Activated gamma-delta T cell (primary cell): ENCODE results near the gene ERCC6L2.

Experiments used
- DNase-seq: peaks from one replicate; lab custom pipeline; 2025; lab: John Stamatoyannopoulos, UW

ERCC6L2 gene

DNA sequence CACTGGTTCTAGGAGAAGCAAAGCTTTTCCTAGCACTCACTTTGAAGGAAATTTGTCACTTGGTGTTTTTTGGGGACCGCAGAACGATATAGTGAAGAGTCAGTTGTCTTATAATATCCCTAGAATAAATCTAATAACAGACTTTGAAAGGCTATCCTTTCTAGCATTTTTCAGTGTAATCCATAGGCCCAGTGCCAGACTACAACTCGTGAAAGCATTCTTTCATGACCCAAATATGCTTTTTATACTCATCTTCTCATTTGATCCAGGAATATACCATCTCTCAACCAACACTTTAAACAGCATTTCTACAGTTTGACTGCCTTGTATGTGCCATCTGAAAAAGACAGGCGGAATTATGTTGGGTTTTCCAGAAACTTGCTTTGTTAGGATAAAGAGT lies 104.0 kb downstream of the ERCC6L2 start:
- no peak for DNase-seq

DNA sequence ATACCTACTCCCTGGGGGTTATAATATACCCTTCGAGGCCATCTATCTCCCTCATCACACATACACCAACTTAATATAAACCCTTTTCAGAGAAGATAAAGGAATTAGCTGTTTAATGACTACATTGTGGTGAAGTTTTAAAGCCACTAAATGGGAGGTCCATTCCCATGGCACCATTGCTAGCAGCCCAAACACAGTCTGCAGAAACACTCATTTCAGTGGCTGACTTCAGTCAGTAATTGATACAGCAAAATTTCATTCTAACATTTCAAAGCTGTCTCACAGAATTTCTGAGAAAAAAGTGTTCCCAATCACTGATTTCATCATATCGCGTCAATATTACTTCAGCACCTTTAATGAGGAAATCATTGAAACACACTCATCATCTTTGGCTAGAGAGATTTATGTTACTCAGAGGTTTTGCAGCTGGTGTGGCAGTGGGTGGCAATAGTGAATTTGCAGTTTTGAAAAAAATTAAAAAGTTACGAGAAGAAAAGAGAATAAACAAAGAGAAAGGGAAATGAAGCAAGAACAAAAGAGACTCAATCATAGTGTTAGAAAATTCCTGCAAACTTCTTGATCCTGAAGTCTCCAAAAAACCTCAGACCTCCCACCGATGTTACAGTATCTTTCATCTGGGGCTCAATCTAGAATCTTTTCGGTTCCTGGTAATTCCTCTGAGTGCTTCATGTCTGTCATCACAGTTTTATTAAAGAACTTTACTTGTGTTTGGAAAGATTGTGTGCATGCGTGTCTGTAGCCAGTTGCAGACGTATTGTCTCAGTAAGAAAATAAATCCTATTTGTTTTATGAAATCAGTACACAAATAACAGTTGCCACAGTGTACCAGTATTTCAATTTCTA lies 105.0 kb downstream of the ERCC6L2 start:
- no peak for DNase-seq

- DNase-seq = no peak
These were observed 106.4 kb downstream of the ERCC6L2 start for GRCh38 chr9:95981761-95982390.

- no peak for DNase-seq
These were observed 110.1 kb downstream of the ERCC6L2 start for GRCh38 chr9:95985440-95986055.

DNA sequence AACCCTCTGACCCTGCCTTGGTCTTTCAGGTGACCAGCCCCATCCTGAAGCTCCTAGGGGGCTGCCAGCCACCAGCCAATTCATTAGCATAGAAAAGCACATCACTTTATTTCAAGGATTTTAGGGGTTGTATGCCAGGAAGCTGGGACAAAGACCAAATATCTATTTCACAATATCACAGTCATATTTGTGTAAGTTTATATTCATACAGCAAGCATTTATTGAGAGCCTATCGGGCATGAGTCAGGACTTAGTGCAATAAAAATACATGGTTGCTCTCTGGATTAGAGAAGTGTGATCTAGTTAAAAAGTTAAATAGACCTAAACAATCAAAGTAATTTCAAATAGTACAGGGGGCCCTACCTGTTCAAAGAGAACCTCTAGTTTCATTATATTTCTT lies 113.8 kb downstream of the ERCC6L2 start:
- DNase-seq = no peak

- no peak for DNase-seq
These were observed 115.8 kb downstream of the ERCC6L2 start for GRCh38 chr9:95991326-95991725.

DNA sequence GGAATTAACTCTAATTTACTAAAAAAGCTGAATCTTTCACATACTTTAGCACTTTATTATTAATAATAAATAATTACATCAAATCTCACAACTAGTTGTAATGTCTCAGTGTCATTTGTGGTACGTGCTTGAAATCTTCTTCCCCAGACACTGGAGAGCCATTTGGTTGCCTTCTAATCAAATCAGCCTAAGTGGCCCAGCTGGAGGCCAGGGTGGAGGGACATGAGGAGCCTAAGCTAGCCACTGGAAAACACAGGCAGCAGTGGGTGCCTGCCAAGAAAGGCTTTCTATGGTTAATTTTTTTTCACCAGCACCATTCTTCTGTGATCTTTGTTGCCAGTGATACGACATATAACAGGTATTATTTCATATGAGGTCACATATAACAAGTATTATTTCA lies 117.0 kb downstream of the ERCC6L2 start:
- DNase-seq = no peak

DNA sequence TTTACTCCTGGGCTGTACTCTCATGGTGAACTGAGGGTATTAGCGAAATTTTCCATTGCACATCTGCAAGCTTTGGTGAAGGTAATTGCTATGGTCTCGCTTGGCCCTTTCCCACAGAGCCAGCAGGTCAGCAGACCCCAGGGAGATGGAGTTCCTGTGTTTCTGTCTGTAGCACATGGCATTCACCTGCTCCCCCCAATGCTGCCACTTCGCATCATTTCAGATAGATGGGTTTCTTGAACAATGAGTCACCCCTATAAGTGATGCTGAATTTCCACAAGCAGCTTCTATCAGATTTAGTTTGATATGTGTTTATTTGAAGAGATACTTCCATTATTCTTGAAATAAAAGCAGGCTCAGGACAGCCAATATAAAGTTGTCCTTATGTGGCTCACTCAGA lies 117.8 kb downstream of the ERCC6L2 start:
- DNase-seq = no peak

- DNase-seq = no peak
These were observed 123.9 kb downstream of the ERCC6L2 start for GRCh38 chr9:95999390-95999789.

GRCh38 chr9:96004379-96004778 lies 128.9 kb downstream of the ERCC6L2 start:
- no peak for DNase-seq

- no peak for DNase-seq
These were observed 130.9 kb downstream of the ERCC6L2 start for GRCh38 chr9:96006296-96006879.

- DNase-seq = no peak
These were observed 131.5 kb downstream of the ERCC6L2 start for GRCh38 chr9:96006961-96007360.

- DNase-seq = no peak
These were observed 133.2 kb downstream of the ERCC6L2 start for GRCh38 chr9:96008502-96009222.

GRCh38 chr9:96009223-96009602 lies 133.7 kb downstream of the ERCC6L2 start:
- DNase-seq = no peak

GRCh38 chr9:96009690-96010472 lies 134.4 kb downstream of the ERCC6L2 start:
- no peak for DNase-seq

- no peak for DNase-seq
These were observed 138.6 kb downstream of the ERCC6L2 start for GRCh38 chr9:96014078-96014477.

- no peak for DNase-seq
These were observed 140.6 kb downstream of the ERCC6L2 start for GRCh38 chr9:96015876-96016686.
